ENCODE results near the gene CABYR.

CABYR gene

DNA sequence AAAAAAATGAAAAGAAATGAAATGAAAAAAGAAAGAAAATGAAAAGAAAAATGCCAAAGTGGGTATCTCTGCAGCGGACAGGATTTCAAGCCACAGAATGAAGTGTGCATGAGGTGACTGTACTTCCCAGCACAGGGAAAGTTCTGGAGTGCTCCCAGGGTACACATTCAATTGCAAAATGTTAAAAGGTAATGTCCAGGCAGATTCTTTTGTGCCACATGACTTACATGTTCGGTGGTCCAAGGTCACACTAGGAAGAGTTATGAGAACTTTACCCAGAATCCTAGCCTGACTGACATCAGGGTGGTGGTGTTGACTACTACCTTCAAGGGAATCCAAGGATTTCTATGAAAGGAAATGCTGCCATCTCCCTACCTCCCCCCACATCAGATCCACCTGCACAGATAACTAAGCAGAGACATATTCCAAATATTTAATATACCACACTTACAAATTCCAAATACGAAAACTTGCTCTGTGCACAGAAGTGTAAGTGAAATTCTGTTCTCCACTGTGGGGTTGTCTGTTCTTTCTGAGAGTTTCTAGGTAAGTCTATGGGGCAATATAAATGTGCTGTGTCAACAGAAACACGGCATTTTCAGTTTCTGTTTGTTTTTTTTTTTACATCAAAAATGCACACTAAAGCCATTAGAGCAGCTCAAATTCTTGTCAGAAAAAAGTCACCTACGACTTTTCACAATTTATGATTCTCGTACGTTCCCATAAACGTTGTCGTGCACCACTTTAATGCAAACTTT lies 56.6 kb downstream of the CABYR start:
- no peak for DNase-seq

DNA sequence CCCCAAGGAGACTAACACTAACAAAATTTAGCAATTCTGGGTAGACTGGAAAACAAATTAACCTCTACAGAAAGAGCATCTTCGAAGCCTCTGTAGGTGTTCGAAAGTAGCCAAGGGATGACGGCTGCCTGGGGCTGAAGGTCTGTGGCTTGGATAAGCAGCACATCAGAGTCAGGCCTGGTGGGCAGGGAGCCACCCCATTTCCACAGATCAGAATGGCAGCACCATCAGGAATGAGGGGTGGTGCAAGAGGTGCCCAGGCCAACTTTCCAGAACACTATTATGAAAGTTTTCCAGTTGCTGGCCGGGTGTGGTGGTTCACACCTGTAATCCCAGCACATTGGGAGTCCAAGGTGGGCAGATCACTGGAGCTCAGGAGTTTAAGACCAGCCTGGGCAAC lies 57.9 kb downstream of the CABYR start:
- DNase-seq = no peak

GRCh38 chr18:24197412-24197811 lies 58.5 kb downstream of the CABYR start:
- DNase-seq = peak; percentile 19

DNA sequence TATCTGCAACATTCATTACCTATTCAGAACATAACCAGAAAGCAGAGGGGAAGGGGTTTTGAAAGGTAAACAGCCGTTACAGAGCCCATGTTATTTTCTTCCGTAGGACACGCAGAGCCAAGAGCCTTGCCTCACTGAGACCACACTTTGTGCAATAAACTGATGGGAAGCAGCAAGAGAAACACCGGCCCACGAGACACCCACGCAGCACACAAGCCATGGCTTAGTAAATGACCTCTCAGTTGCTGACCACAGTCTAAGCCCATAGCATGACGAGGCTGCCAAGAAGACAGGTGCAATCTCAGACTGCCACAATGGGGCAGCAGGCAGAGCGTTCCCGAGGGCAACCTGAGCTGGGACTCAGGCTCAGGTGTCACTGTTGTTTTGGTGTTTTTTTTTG lies 59.6 kb downstream of the CABYR start:
- peak; percentile 73 for DNase-seq

DNA sequence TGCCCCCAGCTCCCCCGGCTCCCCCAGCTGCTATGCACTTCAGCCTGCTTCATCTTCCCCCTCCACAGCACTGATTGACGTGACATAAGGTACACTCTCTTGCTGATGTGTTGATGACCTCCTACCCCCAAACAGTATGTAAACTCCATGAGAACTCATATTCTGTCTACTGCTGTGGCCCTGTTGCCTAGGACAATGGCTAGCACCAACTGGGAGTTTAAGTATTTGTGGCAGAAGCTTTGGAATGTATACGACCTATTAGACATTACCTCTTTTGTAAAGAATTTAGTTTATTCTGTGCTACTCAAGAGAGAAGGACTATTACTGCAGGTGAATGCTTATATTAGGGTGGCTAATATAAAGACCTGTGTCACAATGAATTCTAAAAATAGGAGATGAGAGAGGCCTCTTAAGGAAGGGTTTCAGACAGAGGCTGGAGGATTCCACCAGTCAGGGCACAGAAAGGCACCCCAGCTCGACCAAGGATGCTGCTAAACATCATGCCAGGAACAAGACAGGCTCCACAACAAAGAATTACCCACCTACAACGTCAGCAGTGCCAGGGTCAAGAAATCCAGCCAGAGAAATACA lies 60.6 kb downstream of the CABYR start:
- DNase-seq = no peak

- no peak for DNase-seq
Measured at GRCh38 chr18:24200494-24201290, 61.8 kb downstream of the CABYR start.

GRCh38 chr18:24201699-24202687 lies 63.1 kb downstream of the CABYR start:
- no peak for DNase-seq

DNA sequence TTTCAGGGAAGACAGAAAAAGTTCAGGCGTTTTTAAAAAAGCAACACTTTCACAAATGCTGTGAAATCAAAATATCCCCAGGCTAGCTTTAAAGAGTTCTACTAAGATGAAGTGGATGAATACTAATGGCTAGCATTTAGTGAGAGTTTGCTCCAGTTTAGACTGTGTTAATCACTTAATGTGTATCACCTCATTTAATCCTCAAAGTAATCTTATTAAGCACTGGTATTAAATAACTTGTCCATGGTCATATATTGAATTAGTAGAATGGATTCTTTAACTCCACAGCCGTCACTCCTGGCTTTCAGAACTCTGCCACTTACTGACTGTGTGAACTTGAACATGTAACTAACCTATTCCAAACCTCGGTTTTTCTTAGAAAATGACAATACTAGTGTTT lies 66.0 kb downstream of the CABYR start:
- no peak for DNase-seq

- DNase-seq = no peak
Measured at GRCh38 chr18:24208270-24209035, 69.6 kb downstream of the CABYR start.

DNA sequence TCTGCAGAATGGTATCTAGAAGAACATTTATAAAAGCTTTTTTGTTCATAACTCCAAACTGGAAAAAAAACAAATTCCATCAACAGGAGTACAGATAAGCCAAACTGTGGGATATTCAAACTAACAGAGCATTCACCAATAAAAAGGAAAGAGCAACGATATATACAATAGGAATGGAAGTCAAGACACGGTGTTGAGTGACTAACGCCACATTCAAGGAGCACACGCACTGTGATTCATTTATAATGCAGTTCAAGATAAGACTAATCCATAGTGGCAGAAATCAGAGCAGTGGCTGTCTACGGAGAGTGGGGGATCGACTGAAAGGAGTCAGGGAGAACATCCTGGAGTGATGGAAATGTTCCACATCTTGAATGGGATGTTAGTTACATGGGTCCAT lies 70.7 kb downstream of the CABYR start:
- DNase-seq = no peak

Data from NCI-H2171 treated with DMSO at 0.1 percent for 48 hours (cell line).